ENCODE measurements around the gene TRAF3.
A peak's percentile ranks its signal among the peaks of the same experiment; 100 is the strongest.

The TRAF3 gene

GRCh38 chr14:102768223-102769048, 8.8 kb upstream of the TRAF3 start:
- H3K4me3 ChIP-seq (ENCODE audit: insufficient read depth, low read depth, low read length): no peak overlapping the region

GRCh38 chr14:102769049-102769327, 8.3 kb upstream of the TRAF3 start:
- H3K27ac ChIP-seq (ENCODE audit: insufficient read depth, low read depth, low read length, poor library complexity, severe bottlenecking): no peak overlapping the region
- peaks cover 2% of the 10 kb centered on the region for H3K4me1 ChIP-seq (ENCODE audit: control insufficient read depth, insufficient read depth, low read length)
- no peak overlapping the region for H3K4me3 ChIP-seq (ENCODE audit: insufficient read depth, low read depth, low read length)
- H3K27me3 ChIP-seq (ENCODE audit: control insufficient read depth, insufficient read depth, low read length, poor library complexity, severe bottlenecking): no peaks in the 10 kb centered on the region
- 92% methylated on average over 4 of the region's 4 CpGs for WGBS, 2 experiments
- no peaks in the 10 kb centered on the region for H3K9me3 ChIP-seq (ENCODE audit: control insufficient read depth, low read length)
- no peaks in the 10 kb centered on the region for H3K36me3 ChIP-seq (ENCODE audit: control insufficient read depth, insufficient read depth, low read length)

More at GRCh38 chr14:102768223-102769048, 8.8 kb upstream of the TRAF3 start:
- H3K36me3 ChIP-seq (ENCODE audit: control insufficient read depth, insufficient read depth, low read length): no peaks in the 10 kb centered on the region
- H3K27me3 ChIP-seq (ENCODE audit: control insufficient read depth, insufficient read depth, low read length, poor library complexity, severe bottlenecking): no peaks in the 10 kb centered on the region
- no peak overlapping the region for H3K27ac ChIP-seq (ENCODE audit: insufficient read depth, low read depth, low read length, poor library complexity, severe bottlenecking)
- H3K4me1 ChIP-seq (ENCODE audit: control insufficient read depth, insufficient read depth, low read length): peaks cover 2% of the 10 kb centered on the region
- H3K9me3 ChIP-seq (ENCODE audit: control insufficient read depth, low read length): no peaks in the 10 kb centered on the region
- WGBS, 2 experiments: 89 to 91% methylated on average over 19 of the region's 19 CpGs

GRCh38 chr14:102770147-102771123, 6.8 kb upstream of the TRAF3 start:
- Histone ChIP-seq H3K27ac (ENCODE audit: insufficient read depth, low read depth, low read length, poor library complexity, severe bottlenecking) (no peak overlapping the region), H3K36me3 (ENCODE audit: control insufficient read depth, insufficient read depth, low read length) (no peaks in the 10 kb centered on the region)
- 86 to 87% methylated on average over 32 of the region's 32 CpGs for WGBS, 2 experiments

GRCh38 chr14:102771144-102771543, 6.1 kb upstream of the TRAF3 start:
- WGBS, 2 experiments: 93% methylated on average over 9 of the region's 9 CpGs
- Histone ChIP-seq H3K9me3 (ENCODE audit: control insufficient read depth, low read length) (no peaks in the 10 kb centered on the region), H3K4me3 (ENCODE audit: insufficient read depth, low read depth, low read length) (no peak overlapping the region), H3K27ac (ENCODE audit: insufficient read depth, low read depth, low read length, poor library complexity, severe bottlenecking) (no peak overlapping the region), H3K27me3 (ENCODE audit: control insufficient read depth, insufficient read depth, low read length, poor library complexity, severe bottlenecking) (no peaks in the 10 kb centered on the region), H3K4me1 (ENCODE audit: control insufficient read depth, insufficient read depth, low read length) (peaks cover 2% of the 10 kb centered on the region), H3K36me3 (ENCODE audit: control insufficient read depth, insufficient read depth, low read length) (no peaks in the 10 kb centered on the region)

More at GRCh38 chr14:102770147-102771123, 6.8 kb upstream of the TRAF3 start:
- peaks cover 2% of the 10 kb centered on the region for H3K4me1 ChIP-seq (ENCODE audit: control insufficient read depth, insufficient read depth, low read length)
- H3K4me3 ChIP-seq (ENCODE audit: insufficient read depth, low read depth, low read length): no peak overlapping the region
- H3K9me3 ChIP-seq (ENCODE audit: control insufficient read depth, low read length): no peaks in the 10 kb centered on the region
- H3K27me3 ChIP-seq (ENCODE audit: control insufficient read depth, insufficient read depth, low read length, poor library complexity, severe bottlenecking): no peaks in the 10 kb centered on the region

- H3K36me3 ChIP-seq (ENCODE audit: control insufficient read depth, insufficient read depth, low read length): no peaks in the 10 kb centered on the region
- H3K27ac ChIP-seq (ENCODE audit: insufficient read depth, low read depth, low read length, poor library complexity, severe bottlenecking): no peak overlapping the region
- 71 to 75% methylated on average over 22 of the region's 22 CpGs for WGBS, 2 experiments
- H3K27me3 ChIP-seq (ENCODE audit: control insufficient read depth, insufficient read depth, low read length, poor library complexity, severe bottlenecking): no peaks in the 10 kb centered on the region
- no peak overlapping the region for H3K4me3 ChIP-seq (ENCODE audit: insufficient read depth, low read depth, low read length)
- no peaks in the 10 kb centered on the region for H3K9me3 ChIP-seq (ENCODE audit: control insufficient read depth, low read length)
- peaks cover 2% of the 10 kb centered on the region for H3K4me1 ChIP-seq (ENCODE audit: control insufficient read depth, insufficient read depth, low read length)
Observed at GRCh38 chr14:102772781-102773570, 4.3 kb upstream of the TRAF3 start.

- 67 to 77% methylated on average over 9 to 10 of the region's 10 CpGs for WGBS, 2 experiments
- Histone ChIP-seq H3K27ac (ENCODE audit: insufficient read depth, low read depth, low read length, poor library complexity, severe bottlenecking) (peak overlapping the region; percentile 63), H3K27me3 (ENCODE audit: control insufficient read depth, insufficient read depth, low read length, poor library complexity, severe bottlenecking) (peaks cover 15% of the 10 kb centered on the region), H3K36me3 (ENCODE audit: control insufficient read depth, insufficient read depth, low read length) (no peaks in the 10 kb centered on the region), H3K4me1 (ENCODE audit: control insufficient read depth, insufficient read depth, low read length) (peaks cover 9% of the 10 kb centered on the region), H3K9me3 (ENCODE audit: control insufficient read depth, low read length) (no peaks in the 10 kb centered on the region), H3K4me3 (ENCODE audit: insufficient read depth, low read depth, low read length) (no peak overlapping the region)
Observed at GRCh38 chr14:102774391-102775153, 2.7 kb upstream of the TRAF3 start.

- Histone ChIP-seq H3K27ac (ENCODE audit: insufficient read depth, low read depth, low read length, poor library complexity, severe bottlenecking) (no peak overlapping the region), H3K9me3 (ENCODE audit: control insufficient read depth, low read length) (no peaks in the 10 kb centered on the region), H3K36me3 (ENCODE audit: control insufficient read depth, insufficient read depth, low read length) (no peaks in the 10 kb centered on the region), H3K4me3 (ENCODE audit: insufficient read depth, low read depth, low read length) (no peak overlapping the region), H3K4me1 (ENCODE audit: control insufficient read depth, insufficient read depth, low read length) (peaks cover 8% of the 10 kb centered on the region), H3K27me3 (ENCODE audit: control insufficient read depth, insufficient read depth, low read length, poor library complexity, severe bottlenecking) (peaks cover 20% of the 10 kb centered on the region)
- 87% methylated on average over 22 of the region's 22 CpGs for WGBS, 2 experiments
Observed at GRCh38 chr14:102775855-102776760, 1.1 kb upstream of the TRAF3 start.

- Histone ChIP-seq H3K27me3 (ENCODE audit: control insufficient read depth, insufficient read depth, low read length, poor library complexity, severe bottlenecking) (peaks cover 20% of the 10 kb centered on the region), H3K36me3 (ENCODE audit: control insufficient read depth, insufficient read depth, low read length) (no peaks in the 10 kb centered on the region), H3K4me1 (ENCODE audit: control insufficient read depth, insufficient read depth, low read length) (peaks cover 6% of the 10 kb centered on the region), H3K4me3 (ENCODE audit: insufficient read depth, low read depth, low read length) (peak overlapping the region; percentile 69), H3K9me3 (ENCODE audit: control insufficient read depth, low read length) (no peaks in the 10 kb centered on the region), H3K27ac (ENCODE audit: insufficient read depth, low read depth, low read length, poor library complexity, severe bottlenecking) (no peak overlapping the region)
- 0% methylated on average over 98 of the region's 98 CpGs for WGBS, 2 experiments
Observed at GRCh38 chr14:102777711-102778337, 575 bp downstream of the TRAF3 start.
